Measurements from ENCODE around the gene FRMD4B.

- TF ChIP-seq POLR2AphosphoS5 (IDR thresholded peaks at IDR 0.05; ENCODE audit: insufficient read depth in 1 of 2, low read depth in 1 of 2) (no peak), CTCF (IDR thresholded peaks at IDR 0.05) (no peak)
These were observed 114.8 kb downstream of the FRMD4B start for GRCh38 chr3:69271098-69271497.

All from vagina (tissue), 2 donors.